PC-9 (cell line): Measurements from ENCODE around the gene SLC46A3.

Experiments
- CTCF ChIP-seq: fragments of 200-600 bp; sonication (generic); conservative IDR thresholded peaks from 2 replicates; pipeline ENCODE4 v1.6.1; 2017; ENCODE audit warnings: mixed run types, antibody characterized with exemption, mild to moderate bottlenecking, moderate library complexity
- EZH2 ChIP-seq: fragments of 200-600 bp; sonication (generic); IDR thresholded peaks from 2 replicates; pipeline ENCODE4 v1.8.0; 2017; ENCODE audit warnings: antibody characterized with exemption, low read depth

- TF ChIP-seq CTCF (no peak), EZH2 (no peak)
Observed at GRCh38 chr13:28714651-28715050, 4.1 kb downstream of the SLC46A3 start.
